ENCODE results near the gene OR8K1.

Gene OR8K1

DNA sequence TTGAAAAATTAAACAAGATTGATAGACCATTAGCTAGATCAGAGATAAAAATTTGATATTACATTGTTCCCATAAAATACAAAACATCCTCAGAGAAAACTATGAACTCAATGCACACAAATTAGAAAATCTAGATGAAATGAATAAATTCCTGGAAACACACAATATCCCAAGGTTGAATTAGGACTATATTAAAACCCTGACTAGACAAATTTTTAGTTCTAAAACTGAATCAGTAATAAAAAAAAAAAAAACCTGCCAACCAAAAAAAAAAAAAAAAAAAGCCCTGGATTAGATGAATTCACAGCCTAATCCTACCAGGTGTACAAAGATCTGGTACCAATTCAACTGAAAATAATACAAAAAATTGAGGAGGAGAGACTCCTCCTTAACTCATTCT, 5.5 kb upstream of the OR8K1 start:
- H3K4me3 ChIP-seq (ENCODE audit: control insufficient read depth, low read depth, low read length): no peak overlapping the region
- no peak for DNase-seq (ENCODE audit: low read depth)
- TF ChIP-seq, protein P1, sequence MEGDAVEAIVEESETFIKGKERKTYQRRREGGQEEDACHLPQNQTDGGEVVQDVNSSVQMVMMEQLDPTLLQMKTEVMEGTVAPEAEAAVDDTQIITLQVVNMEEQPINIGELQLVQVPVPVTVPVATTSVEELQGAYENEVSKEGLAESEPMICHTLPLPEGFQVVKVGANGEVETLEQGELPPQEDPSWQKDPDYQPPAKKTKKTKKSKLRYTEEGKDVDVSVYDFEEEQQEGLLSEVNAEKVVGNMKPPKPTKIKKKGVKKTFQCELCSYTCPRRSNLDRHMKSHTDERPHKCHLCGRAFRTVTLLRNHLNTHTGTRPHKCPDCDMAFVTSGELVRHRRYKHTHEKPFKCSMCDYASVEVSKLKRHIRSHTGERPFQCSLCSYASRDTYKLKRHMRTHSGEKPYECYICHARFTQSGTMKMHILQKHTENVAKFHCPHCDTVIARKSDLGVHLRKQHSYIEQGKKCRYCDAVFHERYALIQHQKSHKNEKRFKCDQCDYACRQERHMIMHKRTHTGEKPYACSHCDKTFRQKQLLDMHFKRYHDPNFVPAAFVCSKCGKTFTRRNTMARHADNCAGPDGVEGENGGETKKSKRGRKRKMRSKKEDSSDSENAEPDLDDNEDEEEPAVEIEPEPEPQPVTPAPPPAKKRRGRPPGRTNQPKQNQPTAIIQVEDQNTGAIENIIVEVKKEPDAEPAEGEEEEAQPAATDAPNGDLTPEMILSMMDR (IDR thresholded peaks at IDR 0.05; ENCODE audit: control insufficient read depth, insufficient read depth, low read depth, low read length, missing control alignments): no peak

DNA sequence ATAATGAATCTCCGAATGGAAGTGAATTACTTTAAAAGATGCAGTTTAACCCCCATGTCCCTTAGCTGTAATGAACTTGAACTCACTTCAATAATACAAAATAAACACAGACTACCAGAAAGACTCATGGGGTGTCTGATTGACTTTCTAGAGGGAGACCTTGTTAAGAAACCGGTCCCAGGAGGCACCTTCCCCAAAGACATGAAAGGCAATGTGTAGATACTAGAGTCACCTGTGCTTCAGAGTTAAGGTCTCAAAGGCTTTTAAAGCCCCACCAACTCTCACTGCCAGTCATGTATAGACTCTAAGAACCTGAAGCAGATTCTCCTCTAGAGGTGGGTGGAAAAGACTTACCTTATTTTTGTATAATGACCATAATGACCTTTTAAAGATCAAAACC, 8.2 kb downstream of the OR8K1 start, which contains the start of gene OR8J1:
Gene OR8J1, plus strand, starts transcription at position 301 of the 400 bp plus-strand sequence. CDS start 5,956 bp downstream, outside the sequence.
- no peak within 1 kb of the TSS for H3K4me3 ChIP-seq (ENCODE audit: control insufficient read depth, low read depth, low read length)
- TF ChIP-seq, protein P1 (IDR thresholded peaks at IDR 0.05; ENCODE audit: control insufficient read depth, insufficient read depth, low read depth, low read length, missing control alignments): no peak

DNA sequence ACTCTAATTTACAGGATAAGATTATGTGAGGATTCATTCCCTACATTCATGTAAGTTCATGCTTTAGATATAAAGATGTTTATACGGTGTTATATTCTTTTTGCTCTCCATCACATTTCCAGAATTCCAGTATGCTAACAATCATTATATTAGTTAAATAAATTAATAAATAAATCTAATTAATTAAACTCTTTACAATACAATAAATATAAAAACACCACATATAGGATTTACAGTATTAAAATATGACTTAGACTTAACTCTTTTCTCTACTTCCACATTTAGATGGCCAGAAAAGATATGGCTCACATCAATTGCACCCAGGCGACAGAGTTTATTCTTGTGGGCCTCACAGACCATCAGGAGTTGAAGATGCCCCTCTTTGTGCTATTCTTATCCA, 29.5 kb downstream of the OR8K1 start, which contains the start of gene OR8U1:
Gene OR8U1, plus strand, starts transcription at position 301 of the 400 bp plus-strand sequence. Its CDS starts 0 bp downstream, at position 301.
- H3K4me3 ChIP-seq (ENCODE audit: control insufficient read depth, low read depth, low read length): no peak within 1 kb of the TSS
- no peak for DNase-seq (ENCODE audit: low read depth)
- TF ChIP-seq, protein P1 (IDR thresholded peaks at IDR 0.05; ENCODE audit: control insufficient read depth, insufficient read depth, low read depth, low read length, missing control alignments): no peak

More for the DNA sequence above, 8.2 kb downstream of the OR8K1 start, which contains the start of gene OR8J1:
- no peak for DNase-seq (ENCODE audit: low read depth)

DNA sequence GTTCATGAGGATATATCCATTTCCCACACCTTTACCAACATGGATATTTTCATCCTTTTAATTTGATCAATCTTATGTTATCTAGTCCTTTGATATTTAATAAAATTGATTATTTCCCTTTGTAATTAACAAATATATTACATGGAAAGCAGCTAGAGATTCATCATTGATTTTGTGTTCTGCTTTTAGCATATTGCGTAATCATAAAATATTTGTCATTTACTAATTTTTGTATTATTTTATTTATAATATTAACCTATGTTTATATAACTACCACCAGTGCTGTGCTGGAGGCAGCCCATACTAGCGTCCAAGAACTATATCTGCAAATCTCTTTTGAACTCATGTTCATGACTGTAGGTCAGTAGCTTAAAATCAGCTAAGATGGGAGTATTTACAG, 34.3 kb downstream of the OR8K1 start:
- TF ChIP-seq, protein P1 (IDR thresholded peaks at IDR 0.05; ENCODE audit: control insufficient read depth, insufficient read depth, low read depth, low read length, missing control alignments): no peak

DNA sequence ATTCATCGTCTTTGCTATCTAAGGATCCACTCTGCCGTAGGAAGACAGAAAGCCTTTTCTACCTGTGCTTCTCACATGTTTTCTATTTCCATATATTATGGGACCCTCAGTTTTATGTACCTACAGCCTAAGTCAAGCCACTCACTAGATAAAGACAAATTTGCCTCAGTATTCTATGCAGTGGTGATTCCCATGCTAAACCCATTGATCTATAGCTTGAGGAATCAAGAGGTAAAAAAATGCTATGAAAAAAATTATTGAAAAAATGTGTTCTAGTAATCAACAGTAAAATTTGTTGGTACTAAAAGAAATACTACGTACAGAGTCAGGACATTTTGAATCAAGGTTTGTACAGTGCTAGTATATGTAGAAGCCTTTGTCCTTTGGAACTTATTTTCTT, 48.5 kb downstream of the OR8K1 start:
- no peak for DNase-seq (ENCODE audit: low read depth)
- H3K4me3 ChIP-seq (ENCODE audit: control insufficient read depth, low read depth, low read length): no peak overlapping the region
- TF ChIP-seq, protein P1 (IDR thresholded peaks at IDR 0.05; ENCODE audit: control insufficient read depth, insufficient read depth, low read depth, low read length, missing control alignments): no peak

More for the DNA sequence above, 34.3 kb downstream of the OR8K1 start:
- DNase-seq (ENCODE audit: low read depth): no peak
- H3K4me3 ChIP-seq (ENCODE audit: control insufficient read depth, low read depth, low read length): no peak overlapping the region

DNA sequence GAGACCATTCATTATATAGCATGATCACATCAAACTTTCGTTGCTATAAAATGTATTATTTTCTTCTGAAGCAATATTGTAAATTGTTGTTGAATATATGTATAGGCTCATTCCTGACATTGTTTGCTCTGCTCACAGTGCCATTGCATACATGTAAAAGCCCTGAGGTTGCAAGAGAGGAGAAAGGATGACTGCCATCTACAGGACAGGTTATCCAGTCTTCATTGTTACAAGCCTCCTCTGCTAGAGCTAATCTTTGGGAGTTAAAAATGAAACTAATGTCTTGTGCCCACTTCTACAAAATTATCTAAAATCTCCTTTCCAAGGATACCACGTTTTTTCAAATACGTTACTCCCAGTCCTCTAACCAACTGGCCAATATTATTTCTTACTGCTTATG, 50.2 kb downstream of the OR8K1 start:
- TF ChIP-seq, protein P1 (IDR thresholded peaks at IDR 0.05; ENCODE audit: control insufficient read depth, insufficient read depth, low read depth, low read length, missing control alignments): no peak
- DNase-seq (ENCODE audit: low read depth): no peak
- no peak overlapping the region for H3K4me3 ChIP-seq (ENCODE audit: control insufficient read depth, low read depth, low read length)

Data from AG09309 (cell line).